Psoas muscle (tissue), 8 donors: ENCODE results near the gene SYN1. TPM values are rescaled to one million over a fixed set of nuclear protein-coding genes. Genes with fewer than 3 reads are reported as not detected.

ENCODE experiments used
- ATAC-seq, 4 donors: fragments of 200-7000 bp; cut with Tn5 transposase; one replicate each; pipeline ENCODE4 v1.9.1; 2020; ENCODE audit warnings: moderate library complexity in 3 of 4, mild to moderate bottlenecking in 2 of 4
- DNase-seq, 2 donors: peaks; one replicate each; pipeline ENCODE4 v3.0.0-alpha.2; 2020
- H3K27ac ChIP-seq: fragments of 200-600 bp; one replicate; pipeline ENCODE4 v1.8.0; 2022
- H3K27me3 ChIP-seq, 3 donors: fragments of 200-600 bp in 1 of 3; one replicate each; pipeline versions ENCODE4 v1.6.1 to v1.8.0; 2013 to 2022; ENCODE audit warnings: low read length in 2 of 3, mild to moderate bottlenecking in 2 of 3, moderate library complexity in 1 of 3; ENCODE audit not compliant: insufficient read depth in 3 of 3
- H3K36me3 ChIP-seq, 2 donors: fragments of 200-600 bp in 1 of 2; one replicate each; pipeline versions ENCODE4 v1.6.1 to v1.8.0; 2013 to 2022; ENCODE audit warnings: low read depth in 1 of 2, mild to moderate bottlenecking in 1 of 2, moderate library complexity in 1 of 2; ENCODE audit not compliant: insufficient read depth in 1 of 2
- H3K4me1 ChIP-seq: fragments of 200-600 bp; one replicate; pipeline ENCODE4 v1.8.0; 2022
- H3K4me3 ChIP-seq: fragments of 200-600 bp; one replicate; pipeline ENCODE4 v1.8.0; 2022; ENCODE audit warnings: mild to moderate bottlenecking
- H3K9me3 ChIP-seq: fragments of 200-600 bp; one replicate; pipeline ENCODE4 v1.8.0; 2022
- WGBS, 3 donors: extraction: QIAGEN DNeasy Blood & Tissue Kit; methylation state at CpG; one replicate each; pipeline versions ENCODE4 v1.1.6 to v1.1.7; 2013; 5-methylcytosine and 5-hydroxymethylcytosine counted together
- intact Hi-C, 2 donors: fragments of 100-400 bp; cut with DNase I; formaldehyde crosslinking; loops; one replicate each; pipeline versions ENCODE4 v1.11.0 to v1.14.2; 2022
- polyA plus RNA-seq, 3 donors: library from polyadenylated mRNA; stranded (reverse); fragments of 200-250 nt; gene quantifications; one replicate each; pipeline ENCODE4 v1.2.3, GENCODE V29; 2013
- total RNA-seq, 4 donors: library from RNA; stranded (reverse); fragmentation: NEBNext Ultra II Directional in 2 of 4; extraction: Animal tissue kit (Norgen Biotek cat#: 25700) in 2 of 4; gene quantifications; one replicate each; pipeline versions ENCODE4 v1.2.1 to v1.2.4, GENCODE V29; 2021 to 2023
- TF ChIP-seq, protein P1 (sequence below): fragments of 200-600 bp; IDR thresholded peaks from one replicate; pipeline ENCODE4 v1.8.0; 2022; ENCODE audit warnings: antibody characterized with exemption
- donor health status: healthy with polysubstance abuse.
- donor health status: DM: no; HTN: no; CAD: no; lungs with moderate emphysema.
- donor health status: Bipolar disorder and iron deficiency.
- donor health status: healthy.
- donor health status: DM: yes; HTN: yes; CAD: no.
- donor health status: DM: no; HTN: no; CAD: no.
- donor health status: DM: no; HTN: no; CAD: no.
- donor health status: DM: yes; HTN: yes; CAD: no.

SYN1 gene
- total and polyA plus RNA-seq, 7 donors = 0.80 to 7.0 (median 2.3) TPM

- Histone ChIP-seq H3K4me3 (peak within 1 kb of the TSS; percentile 72), H3K9me3 (no peaks in the 10 kb centered on the region), H3K36me3 (peaks cover 3 to 34% of the 10 kb centered on the region in 2 donors), H3K27ac (peak within 1 kb of the TSS; percentile 87), H3K27me3 (no peaks in the 10 kb centered on the region), H3K4me1 (peaks cover 8% of the 10 kb centered on the region)
- 0 to 41% (median 1%) methylated on average over 25 to 65 of the region's 65 CpGs for WGBS, 3 donors
- ATAC-seq = peak; percentile 93 to 95 (median 95)
- DNase-seq = peak; percentile 95 to 97
- TF ChIP-seq, protein P1, sequence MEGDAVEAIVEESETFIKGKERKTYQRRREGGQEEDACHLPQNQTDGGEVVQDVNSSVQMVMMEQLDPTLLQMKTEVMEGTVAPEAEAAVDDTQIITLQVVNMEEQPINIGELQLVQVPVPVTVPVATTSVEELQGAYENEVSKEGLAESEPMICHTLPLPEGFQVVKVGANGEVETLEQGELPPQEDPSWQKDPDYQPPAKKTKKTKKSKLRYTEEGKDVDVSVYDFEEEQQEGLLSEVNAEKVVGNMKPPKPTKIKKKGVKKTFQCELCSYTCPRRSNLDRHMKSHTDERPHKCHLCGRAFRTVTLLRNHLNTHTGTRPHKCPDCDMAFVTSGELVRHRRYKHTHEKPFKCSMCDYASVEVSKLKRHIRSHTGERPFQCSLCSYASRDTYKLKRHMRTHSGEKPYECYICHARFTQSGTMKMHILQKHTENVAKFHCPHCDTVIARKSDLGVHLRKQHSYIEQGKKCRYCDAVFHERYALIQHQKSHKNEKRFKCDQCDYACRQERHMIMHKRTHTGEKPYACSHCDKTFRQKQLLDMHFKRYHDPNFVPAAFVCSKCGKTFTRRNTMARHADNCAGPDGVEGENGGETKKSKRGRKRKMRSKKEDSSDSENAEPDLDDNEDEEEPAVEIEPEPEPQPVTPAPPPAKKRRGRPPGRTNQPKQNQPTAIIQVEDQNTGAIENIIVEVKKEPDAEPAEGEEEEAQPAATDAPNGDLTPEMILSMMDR = no peak
- intact Hi-C loops = loop anchor here in 1 of 2 donors (10.0 kb wide), 1 partner anchor 506 kb away; the partner anchor contains the start of genes NDUFB11 and RBM10
Observed at GRCh38 chrX:47650164-47651042, 30.7 kb upstream of the SYN1 start, which contains the start of gene ELK1. Gene ELK1 (minus strand): TSS chrX:47650563. CDS start chrX:47641441, 9,122 bp downstream.

DNA sequence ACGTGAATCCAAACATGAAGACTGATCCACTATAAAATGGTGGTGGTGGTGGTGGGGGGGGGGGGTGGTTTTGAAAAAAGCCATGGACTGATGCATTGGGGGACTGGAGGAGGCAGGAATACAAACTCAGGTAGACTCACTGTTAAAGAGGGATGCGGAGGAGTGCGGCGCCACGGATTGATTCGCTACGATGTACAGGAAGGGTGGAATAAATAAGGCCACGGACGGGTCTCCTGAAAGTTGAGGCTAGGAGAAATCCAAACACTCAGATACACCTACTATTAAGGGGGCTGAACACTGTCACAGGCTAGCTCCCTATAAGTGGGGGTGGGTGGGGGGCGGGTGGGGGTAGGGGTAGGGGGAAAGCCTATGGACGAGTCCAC lies 30.1 kb upstream of the SYN1 start:
- Histone ChIP-seq H3K27ac (peak overlapping the region; percentile 87), H3K27me3 (no peaks in the 10 kb centered on the region), H3K4me1 (peaks cover 8% of the 10 kb centered on the region), H3K4me3 (peak overlapping the region; percentile 72), H3K36me3 (peaks cover 3 to 28% of the 10 kb centered on the region in 2 donors), H3K9me3 (no peaks in the 10 kb centered on the region)
- no peak for ATAC-seq
- no peak for DNase-seq
- TF ChIP-seq, protein P1 = no peak
- WGBS, 3 donors = 1 to 37% (median 3%) methylated on average over 11 of the region's 11 CpGs
- intact Hi-C loops = loop anchor here in 1 of 2 donors (10.0 kb wide), 1 partner anchor 505 kb away; the partner anchor contains the start of genes NDUFB11 and RBM10

DNA sequence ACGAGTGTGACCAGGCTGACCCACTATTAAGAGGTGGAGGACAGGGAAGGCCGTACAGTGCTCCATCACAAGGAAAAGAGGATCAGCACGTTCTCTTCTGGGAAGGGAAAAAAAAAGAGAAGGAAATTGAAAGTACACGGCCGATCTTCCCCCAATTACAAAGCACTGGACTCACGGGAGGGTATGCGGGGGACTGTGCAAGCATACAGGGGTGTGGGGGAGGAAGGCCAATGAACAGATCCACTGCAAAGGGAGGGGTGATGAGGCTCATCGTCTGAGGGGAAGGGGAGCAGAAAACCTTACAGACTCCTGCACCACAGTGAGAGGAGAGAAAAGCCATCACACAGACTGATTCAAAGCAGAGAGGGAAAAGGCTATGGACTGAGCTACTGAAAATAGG lies 29.6 kb upstream of the SYN1 start:
- Histone ChIP-seq H3K9me3 (no peaks in the 10 kb centered on the region), H3K36me3 (peaks cover 3 to 28% of the 10 kb centered on the region in 2 donors), H3K27ac (no peak overlapping the region), H3K4me1 (peaks cover 8% of the 10 kb centered on the region), H3K27me3 (no peaks in the 10 kb centered on the region), H3K4me3 (peak overlapping the region; percentile 72)
- no peak for DNase-seq
- intact Hi-C loops = no loop called here
- no peak for ATAC-seq
- 11 to 33% (median 17%) methylated on average over 8 of the region's 8 CpGs for WGBS, 3 donors
- TF ChIP-seq, protein P1 = no peak

DNA sequence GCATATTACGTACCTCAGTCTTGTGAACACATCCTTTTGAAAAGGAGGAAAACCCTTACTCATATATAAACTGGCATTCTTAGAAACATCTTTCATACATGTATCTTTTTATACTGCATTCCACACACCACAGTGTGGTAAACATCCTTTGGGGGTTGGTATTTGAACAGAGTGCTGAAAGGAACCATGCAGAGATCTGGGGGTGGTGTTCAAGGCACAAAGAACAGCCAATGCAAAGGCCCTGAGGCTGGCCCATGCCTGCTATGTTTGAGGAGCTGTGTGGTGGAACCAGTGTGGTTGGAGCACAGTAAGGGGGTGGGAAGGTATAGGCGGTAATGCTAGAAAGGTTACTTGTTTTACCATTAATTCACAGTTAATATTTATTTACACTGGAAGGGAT lies 28.7 kb upstream of the SYN1 start:
- intact Hi-C loops = no loop called here
- peaks cover 3 to 21% of the 10 kb centered on the region in 2 donors for H3K36me3 ChIP-seq
- H3K4me3 ChIP-seq = no peak overlapping the region
- DNase-seq (no peak), ATAC-seq (no peak)
- no peaks in the 10 kb centered on the region for H3K9me3 ChIP-seq
- H3K4me1 ChIP-seq = peaks cover 8% of the 10 kb centered on the region
- TF ChIP-seq, protein P1 = no peak
- no peak overlapping the region for H3K27ac ChIP-seq
- H3K27me3 ChIP-seq = no peaks in the 10 kb centered on the region
- 75 to 85% (median 84%) methylated on average over 2 of the region's 2 CpGs for WGBS, 3 donors
